HG03342 (cell line): ENCODE data around the gene SCN4A.
A peak's percentile ranks its signal among the peaks of the same experiment; 100 is the strongest.

Source experiments
- ATAC-seq: cut with Tn5 transposase; IDR thresholded peaks from one replicate; pipeline ENCODE4 v1.9.1; 2021; ENCODE audit warnings: mild to moderate bottlenecking, moderate library complexity; ENCODE audit not compliant: unreplicated experiment

SCN4A gene

GRCh38 chr17:63960006-63960405, 12.7 kb downstream of the SCN4A start:
- ATAC-seq = no peak

DNA sequence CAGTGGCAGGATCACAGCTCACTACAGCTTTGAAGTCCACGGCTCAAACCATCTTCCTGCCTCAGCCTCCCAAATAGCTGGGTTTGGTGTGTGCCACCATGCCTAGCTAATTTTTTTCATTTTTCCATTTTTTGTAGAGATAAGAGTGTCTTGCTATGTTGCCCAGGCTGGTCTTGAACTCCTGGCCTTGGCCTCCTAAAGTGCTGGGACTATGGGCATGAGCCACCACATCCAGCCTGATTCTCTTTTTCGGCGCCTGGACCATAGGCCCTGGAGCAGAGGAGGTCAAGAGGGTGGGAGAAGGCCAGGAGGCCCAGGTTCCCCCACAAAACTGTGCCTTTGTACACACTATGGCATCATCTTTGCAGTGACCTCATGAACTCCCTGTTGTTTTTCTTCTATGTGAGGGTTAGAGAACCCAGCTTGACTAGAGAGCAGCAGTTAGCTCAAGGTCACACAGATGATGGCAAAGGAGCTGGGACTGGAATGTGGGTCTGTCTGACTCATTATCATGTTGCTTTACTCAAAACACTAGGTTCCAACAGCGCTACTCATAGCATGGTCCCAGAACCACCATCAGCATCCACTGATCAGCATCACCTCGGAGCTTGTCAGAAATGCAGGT, 16.3 kb downstream of the SCN4A start:
- no peak for ATAC-seq

GRCh38 chr17:63955791-63956190, 16.9 kb downstream of the SCN4A start:
- ATAC-seq = no peak

DNA sequence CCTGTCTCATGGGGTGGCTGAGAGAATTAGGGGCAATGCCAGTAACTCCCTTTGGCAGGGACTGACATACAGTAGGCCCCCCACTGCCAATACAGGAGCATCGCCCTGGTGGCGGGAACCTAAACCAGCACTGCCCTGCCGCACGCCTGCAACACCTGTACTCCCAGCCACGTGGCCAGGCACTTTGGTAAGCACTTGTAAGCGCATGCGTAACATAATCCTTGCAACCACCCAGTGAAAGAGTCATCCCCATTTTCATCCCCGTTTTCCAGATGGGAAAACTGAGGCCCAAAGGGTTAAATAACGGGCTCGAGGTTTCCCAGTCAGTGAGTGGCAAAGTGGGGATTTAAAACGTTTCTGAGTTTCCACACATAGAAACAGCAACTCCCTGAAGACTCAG, 17.5 kb downstream of the SCN4A start:
- no peak for ATAC-seq

- peak; percentile 60 for ATAC-seq
Measured at GRCh38 chr17:63954402-63955063, 18.2 kb downstream of the SCN4A start.

GRCh38 chr17:63950940-63951907, 21.5 kb downstream of the SCN4A start:
- no peak for ATAC-seq

DNA sequence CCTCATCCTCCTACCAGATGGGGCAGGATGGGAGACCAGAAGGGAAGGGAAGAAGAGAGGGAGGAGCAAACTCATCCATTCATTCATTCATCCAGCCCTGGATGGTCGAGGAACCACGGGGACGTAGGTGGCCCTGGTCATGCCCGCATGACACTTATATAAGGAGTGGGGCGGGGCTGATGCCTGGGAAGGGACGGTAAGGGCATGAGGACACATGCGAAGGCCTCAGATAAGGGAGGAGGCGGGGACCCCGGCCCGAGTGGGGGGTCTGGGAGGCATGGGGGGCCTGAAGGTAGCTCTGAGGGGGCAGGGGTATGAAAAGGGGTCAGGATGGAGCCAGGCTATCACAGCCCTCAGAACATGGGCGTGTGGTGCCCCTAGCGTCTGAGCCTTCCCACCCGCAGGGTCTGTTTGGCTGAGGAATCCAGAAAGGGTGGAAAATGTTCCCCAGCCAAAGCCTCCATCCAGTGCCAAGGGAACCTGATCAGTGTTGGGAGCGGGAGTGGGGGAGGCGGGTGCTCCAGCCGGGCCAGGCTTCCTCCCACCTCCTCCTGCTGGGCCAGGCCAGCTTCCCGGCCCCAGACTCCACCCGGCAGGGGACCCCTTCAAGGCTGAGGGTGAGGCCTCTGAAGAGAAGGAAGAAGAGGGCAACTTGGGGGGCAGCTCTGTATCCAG, 23.0 kb downstream of the SCN4A start:
- ATAC-seq = no peak

GRCh38 chr17:63948521-63948920, 24.2 kb downstream of the SCN4A start:
- ATAC-seq = no peak

GRCh38 chr17:63947711-63948330, 24.9 kb downstream of the SCN4A start:
- ATAC-seq = no peak

DNA sequence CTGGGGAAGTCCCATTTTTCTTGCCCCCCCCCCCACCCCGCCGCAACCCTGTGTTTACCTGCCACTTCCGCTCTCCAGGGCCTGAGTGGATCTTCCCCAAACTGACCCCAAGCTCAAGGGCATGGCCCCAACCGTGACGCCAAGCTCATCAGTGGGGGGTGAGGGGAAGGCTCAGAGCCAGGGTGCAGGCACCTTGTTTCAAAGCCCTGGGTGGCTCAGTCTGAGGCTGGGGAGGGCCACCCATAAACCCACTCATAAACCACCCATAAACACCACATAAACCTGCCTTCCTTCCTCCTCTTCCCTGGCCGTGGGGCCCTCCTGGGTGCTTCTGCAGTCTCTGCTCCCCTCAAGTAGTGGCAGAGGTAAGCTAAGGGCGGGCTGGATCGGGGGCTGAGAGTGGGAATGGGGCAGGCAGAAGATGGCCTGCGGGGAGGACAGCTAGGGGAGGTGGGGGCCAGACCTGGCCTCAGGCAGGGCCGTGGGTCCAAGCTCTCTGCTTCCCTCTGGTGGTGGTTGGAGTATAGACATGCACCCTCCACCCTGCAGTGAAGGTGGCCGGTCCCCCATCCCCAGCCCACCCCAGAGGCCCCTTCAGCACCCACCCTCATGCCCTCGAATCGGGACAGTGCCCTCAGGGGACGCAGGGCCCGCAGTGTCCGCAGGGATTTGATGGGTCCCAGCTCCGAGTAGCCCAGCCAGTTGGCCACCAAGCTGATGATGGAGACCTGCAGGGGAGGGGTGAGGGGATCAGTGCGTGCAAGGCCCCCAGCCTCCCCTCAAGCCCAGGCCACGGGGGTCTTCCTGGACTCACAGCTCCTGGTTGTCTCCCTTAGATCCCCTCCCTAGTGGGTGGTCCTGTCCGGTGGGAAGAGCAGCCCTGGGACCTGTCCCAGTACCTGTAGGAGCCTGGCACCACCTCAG, 26.0 kb downstream of the SCN4A start:
- ATAC-seq = peak; percentile 68

DNA sequence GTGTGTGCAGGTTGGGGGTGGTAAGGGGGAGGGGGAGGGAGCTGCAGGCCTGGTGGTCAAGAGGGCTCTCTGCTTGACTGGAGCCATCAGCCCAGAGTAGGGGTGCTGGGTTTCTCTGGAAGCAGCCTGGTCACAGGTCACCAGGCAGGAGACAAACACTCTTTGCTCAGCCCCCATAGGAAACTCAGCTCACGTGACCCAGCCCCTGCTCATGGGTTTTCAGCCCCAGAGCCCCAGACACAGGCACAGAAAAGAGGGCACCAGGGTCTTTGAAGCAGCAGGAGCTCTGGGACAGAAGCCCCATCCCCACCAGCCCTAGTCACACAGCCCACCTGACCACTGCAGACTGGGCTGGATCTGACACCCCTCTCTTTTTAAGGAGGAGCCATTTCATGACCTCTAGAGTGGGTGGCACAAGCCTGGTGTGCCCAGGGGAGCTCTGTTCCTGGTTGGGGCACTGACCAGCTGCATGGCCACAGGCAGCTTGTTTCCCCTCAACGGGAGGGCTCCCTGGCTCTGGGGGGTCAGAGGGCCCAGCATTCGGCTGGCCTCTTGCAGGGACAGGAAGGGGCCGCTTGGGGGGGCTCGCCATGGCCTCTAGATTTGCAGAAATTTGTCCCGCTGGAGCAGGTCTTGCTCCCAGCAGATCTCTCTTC, 26.8 kb downstream of the SCN4A start:
- ATAC-seq = no peak

GRCh38 chr17:63944736-63945499, 27.8 kb downstream of the SCN4A start:
- no peak for ATAC-seq

- no peak for ATAC-seq
Measured at GRCh38 chr17:63943745-63944144, 29.0 kb downstream of the SCN4A start.

- ATAC-seq = no peak
Measured at GRCh38 chr17:63942309-63942985, 30.3 kb downstream of the SCN4A start.

- no peak for ATAC-seq
Measured at GRCh38 chr17:63941751-63942150, 31.0 kb downstream of the SCN4A start.

DNA sequence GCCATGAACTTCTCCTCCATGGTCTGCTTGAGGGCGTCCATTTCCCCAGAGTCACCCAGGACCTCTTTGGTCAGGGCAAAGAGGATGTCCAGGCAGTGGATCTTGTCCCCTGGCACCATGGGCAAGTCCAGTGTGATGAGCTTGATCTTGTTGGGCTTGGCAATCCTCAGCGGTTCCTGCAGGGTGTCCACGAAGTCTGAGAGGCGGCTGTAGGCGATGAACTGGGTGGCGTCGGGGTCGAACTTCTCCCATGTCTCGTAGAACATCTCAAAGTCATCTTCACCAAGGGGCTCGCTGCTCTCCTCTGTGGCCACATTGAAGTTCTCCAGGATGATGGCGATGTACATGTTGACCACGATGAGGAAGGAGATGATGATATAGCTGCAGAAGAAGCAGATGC, 31.6 kb downstream of the SCN4A start:
- no peak for ATAC-seq

GRCh38 chr17:63940584-63940983, 32.1 kb downstream of the SCN4A start:
- no peak for ATAC-seq

- no peak for ATAC-seq
Measured at GRCh38 chr17:63939884-63940283, 32.8 kb downstream of the SCN4A start.
